HepG2 (cell line): ENCODE data around the gene ANAPC5. TPM values are rescaled to one million over a fixed set of nuclear protein-coding genes. Genes with fewer than 3 reads are reported as not detected.
A peak's percentile ranks its signal among the peaks of the same experiment; 100 is the strongest.

Source experiments
- CC2D1A ChIP-seq: sonication (generic); formaldehyde crosslinking; IDR thresholded peaks from 2 replicates; pipeline ENCODE4 v1.8.1; 2023; ENCODE audit warnings: mild to moderate bottlenecking, missing genetic modification reagents
- FIP1L1 ChIP-seq: fragments of 200-400 bp; formaldehyde crosslinking; IDR thresholded peaks from 2 replicates; pipeline ENCODE4 v1.6.1; 2018; ENCODE audit warnings: low read depth, mild to moderate bottlenecking, low read length, moderate library complexity, borderline replicate concordance; ENCODE audit not compliant: insufficient read depth
- GMEB2 ChIP-seq: IDR thresholded peaks from 2 replicates; pipeline ENCODE4 v1.6.1; 2016; ENCODE audit warnings: missing biosample characterization, missing genetic modification reagents, low read depth
- KIAA2018 ChIP-seq: sonication (generic); formaldehyde crosslinking; IDR thresholded peaks from 2 replicates; pipeline ENCODE4 v1.5.0; 2020; ENCODE audit warnings: mild to moderate bottlenecking, missing genetic modification reagents, borderline replicate concordance
- KLF6 ChIP-seq: IDR thresholded peaks from 2 replicates; pipeline ENCODE4 v1.8.0; 2016; ENCODE audit warnings: missing biosample characterization, missing genetic modification reagents
- NFYB ChIP-seq: sonication (generic); formaldehyde crosslinking; IDR thresholded peaks from 2 replicates; pipeline ENCODE4 v1.4.0; 2020; ENCODE audit warnings: missing genetic modification reagents
- SNAPC5 ChIP-seq: sonication (generic); formaldehyde crosslinking; IDR thresholded peaks from 2 replicates; pipeline ENCODE4 v1.8.1; 2023; ENCODE audit warnings: mild to moderate bottlenecking, missing genetic modification reagents, borderline replicate concordance
- TCF7 ChIP-seq: sonication (generic); IDR thresholded peaks from 2 replicates; pipeline ENCODE4 v1.6.1; 2016; ENCODE audit warnings: antibody characterized with exemption, low read depth
- TEAD3 ChIP-seq: optimal IDR thresholded peaks from 2 replicates; pipeline ENCODE3; 2016; ENCODE audit warnings: borderline replicate concordance
- ZBTB37 ChIP-seq: sonication (generic); formaldehyde crosslinking; IDR thresholded peaks from 2 replicates; pipeline ENCODE4 v1.4.0; 2020; ENCODE audit warnings: mild to moderate bottlenecking, missing genetic modification reagents
- ZBTB39 ChIP-seq: sonication (generic); formaldehyde crosslinking; IDR thresholded peaks from 2 replicates; pipeline ENCODE4 v1.5.0; 2020; ENCODE audit warnings: missing genetic modification reagents
- ZNF564 ChIP-seq: sonication (generic); formaldehyde crosslinking; IDR thresholded peaks from 2 replicates; pipeline ENCODE4 v1.8.1; 2023; ENCODE audit warnings: mild to moderate bottlenecking, missing genetic modification reagents
- ZNF747 ChIP-seq: sonication (generic); formaldehyde crosslinking; IDR thresholded peaks from 2 replicates; pipeline ENCODE4 v1.8.1; 2023; ENCODE audit warnings: missing genetic modification reagents, mild to moderate bottlenecking, borderline replicate concordance
- ZNF772 ChIP-seq: sonication (generic); formaldehyde crosslinking; IDR thresholded peaks from 2 replicates; pipeline ENCODE4 v1.5.0; 2020; ENCODE audit warnings: mild to moderate bottlenecking, missing genetic modification reagents
- polyA plus RNA-seq, 8 experiments: library from polyadenylated mRNA; depleted of rRNA in 3 of 8; stranded (reverse) in 7 of 8; unstranded in 1 of 8; fragments of >200 nt; fragmentation: Illumina TruSeq in 4 of 8; extraction: Trizol in 4 of 8; gene quantifications; 2 replicates each; pipeline versions ENCODE4 v1.2.1 to v1.2.3, GENCODE V29; 2011 to 2016; ENCODE audit warnings: low read depth in 4 of 8, missing spikeins in 1 of 8, mixed read lengths in 1 of 8; ENCODE audit not compliant: insufficient read depth in 1 of 8
- total RNA-seq, 5 experiments: library from RNA; depleted of rRNA; stranded (reverse); fragments of >200 nt; fragmentation: Illumina TruSeq; extraction: Trizol; gene quantifications; 2 replicates each; pipeline ENCODE4 v1.2.3, GENCODE V29; 2016; ENCODE audit warnings: low read depth in 1 of 5

The ANAPC5 gene
- total and polyA plus RNA-seq, 2 of the 13 experiments (the other 11 are each of a cell fraction or from before 2014, with no cell fraction given), result 146 to 161 TPM

- TF ChIP-seq KIAA2018 (CRISPR knock-in tag) (no peak), SNAPC5 (CRISPR knock-in tag) (no peak), FIP1L1 (no peak), KLF6 (CRISPR knock-in tag) (peak; percentile 50; the same call in 1 of the 2 replicates), TCF7 (no peak), ZBTB37 (no peak), GMEB2 (no peak), TEAD3 (CRISPR knock-in tag) (no peak), CC2D1A (no peak), ZNF564 (CRISPR knock-in tag) (peak; percentile 76), NFYB (peak; percentile 99), ZNF747 (CRISPR knock-in tag) (0 out of 2 replicates have a peak, but pooled peaks have one; percentile 67), ZBTB39 (CRISPR knock-in tag) (no peak), ZNF772 (CRISPR knock-in tag) (0 out of 2 replicates have a peak, but pooled peaks have one; percentile 69)
Measured at GRCh38 chr12:121351820-121352681, at the start of gene ANAPC5 (continued).
